Measurements from ENCODE around the gene XXYLT1.

DNA sequence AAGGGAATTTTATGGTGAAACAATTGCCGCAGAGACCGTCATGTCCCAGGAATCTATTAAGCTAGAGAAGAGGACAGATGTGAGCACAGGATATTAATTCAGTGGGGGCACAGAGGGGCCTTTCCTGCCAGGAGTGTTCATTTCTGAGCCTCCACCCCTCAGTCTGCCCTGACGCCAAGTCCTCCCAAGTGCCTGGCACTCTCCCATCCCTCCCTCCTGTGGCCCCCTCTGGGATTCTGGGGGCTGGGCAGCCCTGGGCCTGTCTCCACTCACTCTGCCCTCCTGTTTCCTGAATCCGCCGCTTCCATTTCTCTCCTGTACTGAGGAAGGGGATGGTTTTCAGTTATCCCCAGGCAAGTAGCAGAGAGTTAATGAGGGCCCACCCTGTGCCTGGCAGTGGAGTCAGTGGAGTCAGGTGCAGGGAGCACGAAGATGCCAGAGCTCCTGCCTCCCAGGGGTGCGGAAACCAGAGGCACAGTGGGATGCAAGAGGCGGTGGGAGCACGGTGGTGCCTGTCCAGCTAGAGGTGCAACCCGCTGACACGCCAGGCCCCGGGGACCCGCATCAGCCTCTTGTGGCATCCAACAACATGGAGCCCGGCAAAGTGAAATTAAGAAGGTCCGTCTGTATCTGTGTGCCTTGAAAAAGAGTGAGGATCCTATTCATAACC lies 212.5 kb downstream of the XXYLT1 start:
- TF ChIP-seq, protein P1, sequence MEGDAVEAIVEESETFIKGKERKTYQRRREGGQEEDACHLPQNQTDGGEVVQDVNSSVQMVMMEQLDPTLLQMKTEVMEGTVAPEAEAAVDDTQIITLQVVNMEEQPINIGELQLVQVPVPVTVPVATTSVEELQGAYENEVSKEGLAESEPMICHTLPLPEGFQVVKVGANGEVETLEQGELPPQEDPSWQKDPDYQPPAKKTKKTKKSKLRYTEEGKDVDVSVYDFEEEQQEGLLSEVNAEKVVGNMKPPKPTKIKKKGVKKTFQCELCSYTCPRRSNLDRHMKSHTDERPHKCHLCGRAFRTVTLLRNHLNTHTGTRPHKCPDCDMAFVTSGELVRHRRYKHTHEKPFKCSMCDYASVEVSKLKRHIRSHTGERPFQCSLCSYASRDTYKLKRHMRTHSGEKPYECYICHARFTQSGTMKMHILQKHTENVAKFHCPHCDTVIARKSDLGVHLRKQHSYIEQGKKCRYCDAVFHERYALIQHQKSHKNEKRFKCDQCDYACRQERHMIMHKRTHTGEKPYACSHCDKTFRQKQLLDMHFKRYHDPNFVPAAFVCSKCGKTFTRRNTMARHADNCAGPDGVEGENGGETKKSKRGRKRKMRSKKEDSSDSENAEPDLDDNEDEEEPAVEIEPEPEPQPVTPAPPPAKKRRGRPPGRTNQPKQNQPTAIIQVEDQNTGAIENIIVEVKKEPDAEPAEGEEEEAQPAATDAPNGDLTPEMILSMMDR (IDR thresholded peaks at IDR 0.05 in 8 of 11, conservative IDR thresholded peaks at IDR 0.05 in 3 of 11) = no peak
- TF ChIP-seq POLR2A (IDR thresholded peaks at IDR 0.05) = no peak

Measured in spleen (tissue), 7 donors.